GM19099 (cell line): ENCODE results near the gene GPR137.
A peak's percentile ranks its signal among the peaks of the same experiment; 100 is the strongest.

Experiments used
- POLR2A ChIP-seq: IDR thresholded peaks from 3 replicates; pipeline ENCODE4 v1.6.1; 2011; ENCODE audit warnings: low read depth; ENCODE audit not compliant: insufficient read length; ENCODE audit errors: extremely low read depth

GPR137 gene

GRCh38 chr11:64284962-64285884 lies at the start of gene GPR137:
Gene GPR137 (plus strand): TSS chr11:64285848. CDS start chr11:64286525, 677 bp downstream.
- TF ChIP-seq POLR2A = peak; percentile 63

GRCh38 chr11:64237484-64237951 lies 48.1 kb upstream of the GPR137 start:
- TF ChIP-seq POLR2A = no peak

- no peak for TF ChIP-seq POLR2A
Measured at GRCh38 chr11:64238076-64238475, 47.6 kb upstream of the GPR137 start.

GRCh38 chr11:64238999-64239398 lies 46.6 kb upstream of the GPR137 start:
- TF ChIP-seq POLR2A = no peak

GRCh38 chr11:64239662-64240434 lies 45.8 kb upstream of the GPR137 start:
- no peak for TF ChIP-seq POLR2A

GRCh38 chr11:64240435-64241240 lies 45.0 kb upstream of the GPR137 start, which contains the start of gene FKBP2:
Gene FKBP2 (plus strand): TSS chr11:64241095. CDS start chr11:64242388, 1,293 bp downstream.
- TF ChIP-seq POLR2A = peak; percentile 90

- no peak for TF ChIP-seq POLR2A
Measured at GRCh38 chr11:64241241-64241490, 44.5 kb upstream of the GPR137 start.

GRCh38 chr11:64241491-64242374 lies 43.9 kb upstream of the GPR137 start:
- peak; percentile 53 for TF ChIP-seq POLR2A

GRCh38 chr11:64243236-64243854 lies 42.3 kb upstream of the GPR137 start:
- TF ChIP-seq POLR2A = no peak

- no peak for TF ChIP-seq POLR2A
Measured at GRCh38 chr11:64244107-64244506, 41.5 kb upstream of the GPR137 start.

GRCh38 chr11:64244966-64245365 lies 40.7 kb upstream of the GPR137 start:
- TF ChIP-seq POLR2A = peak; percentile 13

GRCh38 chr11:64245401-64245796 lies 40.2 kb upstream of the GPR137 start:
- no peak for TF ChIP-seq POLR2A

GRCh38 chr11:64245797-64246620 lies 39.6 kb upstream of the GPR137 start:
- peak; percentile 1 for TF ChIP-seq POLR2A
